Rectal smooth muscle tissue (tissue), 1 donor: ENCODE results near the gene TF.
A peak's percentile ranks its signal among the peaks of the same experiment; 100 is the strongest.
"Not testable (repeated sequence)": the region's sequence is repeated elsewhere in the genome, so short reads cannot be mapped to it uniquely, and the experiment has no call there.

Source experiments
- H3K27ac ChIP-seq: one replicate; pipeline ENCODE4 v1.7.0; 2013; ENCODE audit warnings: low read depth, low read length, inconsistent platforms
- H3K27me3 ChIP-seq: one replicate; pipeline ENCODE4 v1.7.0; 2013; ENCODE audit warnings: low read length; ENCODE audit not compliant: control insufficient read depth, insufficient read depth
- H3K36me3 ChIP-seq: one replicate; pipeline ENCODE4 v1.7.0; 2013; ENCODE audit warnings: low read length; ENCODE audit not compliant: control insufficient read depth, insufficient read depth
- H3K4me1 ChIP-seq: one replicate; pipeline ENCODE4 v1.7.0; 2013; ENCODE audit warnings: low read length; ENCODE audit not compliant: control insufficient read depth, insufficient read depth
- H3K4me3 ChIP-seq: one replicate; pipeline ENCODE4 v1.7.0; 2013; ENCODE audit warnings: low read length
- H3K9ac ChIP-seq: one replicate; pipeline ENCODE4 v1.7.0; 2013; ENCODE audit warnings: low read length

Gene TF

GRCh38 chr3:133777807-133778568, 31.8 kb downstream of the TF start:
- no peaks in the 10 kb centered on the region for H3K4me1 ChIP-seq
- no peaks in the 10 kb centered on the region for H3K27me3 ChIP-seq
- H3K4me3 ChIP-seq: no peak overlapping the region
- no peaks in the 10 kb centered on the region for H3K36me3 ChIP-seq
- H3K27ac ChIP-seq: no peak overlapping the region
- no peak overlapping the region for H3K9ac ChIP-seq

GRCh38 chr3:133779626-133780203, 33.5 kb downstream of the TF start:
- Histone ChIP-seq H3K4me3 (no peak overlapping the region), H3K9ac (no peak overlapping the region), H3K36me3 (no peaks in the 10 kb centered on the region), H3K27me3 (no peaks in the 10 kb centered on the region), H3K4me1 (no peaks in the 10 kb centered on the region), H3K27ac (no peak overlapping the region)

- not testable (repeated sequence) for H3K4me1 ChIP-seq, H3K9ac ChIP-seq
Observed at GRCh38 chr3:133780756-133781155, 34.6 kb downstream of the TF start.

GRCh38 chr3:133781570-133781969, 35.4 kb downstream of the TF start:
- H3K36me3 ChIP-seq: no peaks in the 10 kb centered on the region
- H3K4me3 ChIP-seq: no peak overlapping the region
- no peak overlapping the region for H3K9ac ChIP-seq
- H3K27me3 ChIP-seq: no peaks in the 10 kb centered on the region
- no peak overlapping the region for H3K27ac ChIP-seq
- H3K4me1 ChIP-seq: no peaks in the 10 kb centered on the region

More at GRCh38 chr3:133780756-133781155, 34.6 kb downstream of the TF start:
- not testable (repeated sequence) for H3K27me3 ChIP-seq, H3K36me3 ChIP-seq, H3K27ac ChIP-seq, H3K4me3 ChIP-seq

GRCh38 chr3:133782454-133782853, 36.3 kb downstream of the TF start:
- H3K4me3 ChIP-seq: no peak overlapping the region
- H3K27ac ChIP-seq: no peak overlapping the region
- H3K9ac ChIP-seq: no peak overlapping the region
- H3K4me1 ChIP-seq: no peaks in the 10 kb centered on the region
- H3K27me3 ChIP-seq: no peaks in the 10 kb centered on the region
- H3K36me3 ChIP-seq: no peaks in the 10 kb centered on the region

GRCh38 chr3:133783762-133784161, 37.6 kb downstream of the TF start:
- no peak overlapping the region for H3K4me3 ChIP-seq
- no peaks in the 10 kb centered on the region for H3K36me3 ChIP-seq
- H3K27me3 ChIP-seq: no peaks in the 10 kb centered on the region
- no peak overlapping the region for H3K27ac ChIP-seq
- no peaks in the 10 kb centered on the region for H3K4me1 ChIP-seq
- H3K9ac ChIP-seq: no peak overlapping the region

GRCh38 chr3:133788024-133788423, 41.8 kb downstream of the TF start:
- Histone ChIP-seq H3K4me1 (no peaks in the 10 kb centered on the region), H3K9ac (no peak overlapping the region), H3K27me3 (no peaks in the 10 kb centered on the region), H3K4me3 (no peak overlapping the region), H3K36me3 (no peaks in the 10 kb centered on the region), H3K27ac (no peak overlapping the region)

- no peak overlapping the region for H3K9ac ChIP-seq
- H3K4me3 ChIP-seq: no peak overlapping the region
- no peaks in the 10 kb centered on the region for H3K36me3 ChIP-seq
- no peaks in the 10 kb centered on the region for H3K27me3 ChIP-seq
- H3K4me1 ChIP-seq: no peaks in the 10 kb centered on the region
- H3K27ac ChIP-seq: no peak overlapping the region
Observed at GRCh38 chr3:133792171-133792763, 46.1 kb downstream of the TF start.

GRCh38 chr3:133797396-133798105, 51.4 kb downstream of the TF start:
- Histone ChIP-seq H3K36me3 (no peaks in the 10 kb centered on the region), H3K4me1 (no peaks in the 10 kb centered on the region), H3K9ac (no peak overlapping the region), H3K27ac (no peak overlapping the region), H3K27me3 (no peaks in the 10 kb centered on the region), H3K4me3 (no peak overlapping the region)

GRCh38 chr3:133799794-133800585, 53.8 kb downstream of the TF start:
- H3K9ac ChIP-seq: no peak overlapping the region
- H3K4me1 ChIP-seq: no peaks in the 10 kb centered on the region
- no peak overlapping the region for H3K4me3 ChIP-seq
- no peak overlapping the region for H3K27ac ChIP-seq
- no peaks in the 10 kb centered on the region for H3K27me3 ChIP-seq
- H3K36me3 ChIP-seq: no peaks in the 10 kb centered on the region

- H3K27ac ChIP-seq: no peak overlapping the region
- no peaks in the 10 kb centered on the region for H3K27me3 ChIP-seq
- no peaks in the 10 kb centered on the region for H3K4me1 ChIP-seq
- no peaks in the 10 kb centered on the region for H3K36me3 ChIP-seq
- H3K4me3 ChIP-seq: no peak overlapping the region
- H3K9ac ChIP-seq: no peak overlapping the region
Observed at GRCh38 chr3:133803469-133803868, 57.3 kb downstream of the TF start.

- peak overlapping the region; percentile 79 for H3K4me3 ChIP-seq
- H3K27ac ChIP-seq: no peak overlapping the region
- no peak overlapping the region for H3K9ac ChIP-seq
- H3K4me1 ChIP-seq: no peaks in the 10 kb centered on the region
- no peaks in the 10 kb centered on the region for H3K27me3 ChIP-seq
- H3K36me3 ChIP-seq: no peaks in the 10 kb centered on the region
Observed at GRCh38 chr3:133804896-133805295, 58.7 kb downstream of the TF start.
